Sigmoid colon (tissue), 4 donors: ENCODE results near the gene BUB1.
"Not testable (repeated sequence)": the region's sequence is repeated elsewhere in the genome, so short reads cannot be mapped to it uniquely, and the experiment has no call there.

Experiments
- EP300 ChIP-seq, 4 donors: sonication (generic); formaldehyde crosslinking; IDR thresholded peaks; one replicate each; pipeline ENCODE4 v1.6.1; 2017; ENCODE audit warnings: antibody characterized with exemption in 4 of 4
- POLR2A ChIP-seq, 2 donors: fragments of 450-650 bp; IDR thresholded peaks; one replicate each; pipeline ENCODE4 v1.6.1; 2016; ENCODE audit warnings: antibody characterized with exemption in 2 of 2, mild to moderate bottlenecking in 2 of 2, moderate library complexity in 2 of 2
- POLR2AphosphoS5 ChIP-seq, 4 donors: sonication (generic); formaldehyde crosslinking; IDR thresholded peaks; one replicate each; pipeline ENCODE4 v1.6.1; 2017; ENCODE audit warnings: antibody characterized with exemption in 4 of 4
- TF ChIP-seq, protein P1 (sequence below), 4 experiments: fragments of 450-650 bp in 3 of 4; fragments of 200-600 bp in 1 of 4; IDR thresholded peaks; one replicate each; pipeline ENCODE4 v1.5.1; 2016 to 2019; ENCODE audit warnings: antibody characterized with exemption in 4 of 4, mild to moderate bottlenecking in 3 of 4, moderate library complexity in 2 of 4

DNA sequence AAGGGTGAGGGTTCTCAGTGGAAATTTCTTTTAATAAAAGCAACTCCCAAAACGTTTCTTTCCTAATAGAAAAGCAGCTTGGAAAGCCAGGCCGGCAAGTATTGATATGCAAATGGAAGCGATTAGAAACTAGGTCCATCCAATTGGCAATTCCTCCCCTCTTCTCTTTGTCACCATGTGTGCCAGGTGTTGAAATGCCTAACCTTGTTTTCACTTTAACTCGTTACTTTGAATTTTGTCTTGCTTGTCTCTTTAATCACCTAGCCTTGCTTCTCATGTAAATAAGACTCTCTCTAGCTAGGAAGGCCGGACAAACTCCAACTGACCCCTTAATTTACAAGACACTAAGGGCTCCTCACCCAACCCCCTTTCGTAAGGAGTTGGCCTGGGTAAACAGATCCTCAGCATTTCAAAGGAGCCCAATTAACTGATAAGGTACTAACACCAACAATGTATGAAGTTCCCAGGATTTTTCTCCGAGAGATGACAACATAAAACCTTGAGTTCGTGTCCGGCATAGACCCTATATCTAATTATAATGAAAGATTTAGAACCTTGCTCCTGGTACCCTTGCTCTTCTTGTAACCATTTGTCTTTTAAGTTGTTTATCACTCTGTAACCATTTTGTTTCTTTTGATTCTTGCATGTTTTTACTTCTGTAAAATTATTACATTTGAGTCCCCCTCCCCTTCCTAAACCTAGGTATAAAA lies 10.1 kb upstream of the BUB1 start:
- not testable (repeated sequence) for TF ChIP-seq POLR2AphosphoS5, EP300, POLR2A (IDR thresholded peaks at IDR 0.05)
- TF ChIP-seq, protein P1, sequence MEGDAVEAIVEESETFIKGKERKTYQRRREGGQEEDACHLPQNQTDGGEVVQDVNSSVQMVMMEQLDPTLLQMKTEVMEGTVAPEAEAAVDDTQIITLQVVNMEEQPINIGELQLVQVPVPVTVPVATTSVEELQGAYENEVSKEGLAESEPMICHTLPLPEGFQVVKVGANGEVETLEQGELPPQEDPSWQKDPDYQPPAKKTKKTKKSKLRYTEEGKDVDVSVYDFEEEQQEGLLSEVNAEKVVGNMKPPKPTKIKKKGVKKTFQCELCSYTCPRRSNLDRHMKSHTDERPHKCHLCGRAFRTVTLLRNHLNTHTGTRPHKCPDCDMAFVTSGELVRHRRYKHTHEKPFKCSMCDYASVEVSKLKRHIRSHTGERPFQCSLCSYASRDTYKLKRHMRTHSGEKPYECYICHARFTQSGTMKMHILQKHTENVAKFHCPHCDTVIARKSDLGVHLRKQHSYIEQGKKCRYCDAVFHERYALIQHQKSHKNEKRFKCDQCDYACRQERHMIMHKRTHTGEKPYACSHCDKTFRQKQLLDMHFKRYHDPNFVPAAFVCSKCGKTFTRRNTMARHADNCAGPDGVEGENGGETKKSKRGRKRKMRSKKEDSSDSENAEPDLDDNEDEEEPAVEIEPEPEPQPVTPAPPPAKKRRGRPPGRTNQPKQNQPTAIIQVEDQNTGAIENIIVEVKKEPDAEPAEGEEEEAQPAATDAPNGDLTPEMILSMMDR (IDR thresholded peaks at IDR 0.05) = not testable (repeated sequence)
